ENCODE measurements around the gene NELFE. TPM values are rescaled to one million over a fixed set of nuclear protein-coding genes. Genes with fewer than 3 reads are reported as not detected.

The NELFE gene
- total RNA-seq, 2 donors from 2014 or later, result 90.3 to 132 TPM

DNA sequence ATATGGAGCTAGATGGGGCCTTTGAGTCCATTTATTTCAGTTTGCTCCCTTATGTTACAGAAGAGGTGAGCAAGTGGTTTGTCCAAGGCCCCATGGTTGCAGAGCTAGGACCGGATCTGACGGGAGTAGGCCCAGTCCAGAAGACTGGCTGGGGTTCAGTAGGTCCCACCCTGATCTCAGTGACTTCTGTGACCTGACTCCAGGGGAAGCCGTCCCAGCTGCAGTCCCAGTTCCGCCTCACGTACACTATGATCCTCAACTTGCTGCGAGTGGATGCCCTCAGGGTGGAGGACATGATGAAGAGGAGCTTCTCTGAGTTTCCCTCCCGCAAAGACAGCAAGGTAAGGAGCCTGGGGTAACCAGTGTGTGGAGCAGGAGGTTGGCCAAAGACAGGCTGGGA lies 7.7 kb upstream of the NELFE start:
- Mint-ChIP-seq H3K4me3 (no peak overlapping the region), H3K4me1 (no peaks in the 10 kb centered on the region), H3K36me3 (ENCODE audit: low read depth) (peaks cover 75% of the 10 kb centered on the region), H3K9me3 (no peaks in the 10 kb centered on the region), H3K27ac (no peak overlapping the region), H3K27me3 (ENCODE audit: insufficient read depth) (no peaks in the 10 kb centered on the region)
- Histone ChIP-seq H3K27me3 (ENCODE audit: control insufficient read depth, insufficient read depth, low read length, poor library complexity, severe bottlenecking) (no peaks in the 10 kb centered on the region), H3K4me1 (ENCODE audit: control insufficient read depth, insufficient read depth, low read length) (peaks cover 8% of the 10 kb centered on the region), H3K9ac (ENCODE audit: extremely low read depth, low read length, poor library complexity, severe bottlenecking) (no peak overlapping the region), H3K9me3 (ENCODE audit: control insufficient read depth, low read length) (no peaks in the 10 kb centered on the region), H3K4me3 (ENCODE audit: low read length) (no peak overlapping the region), H3K36me3 (ENCODE audit: control insufficient read depth, insufficient read depth, low read length) (peaks cover 61% of the 10 kb centered on the region), H3K27ac (ENCODE audit: low read depth, low read length) (no peak overlapping the region)
- DNase-seq, result no peak
- 96 to 97% methylated on average over 5 to 7 of the region's 7 CpGs for WGBS, 2 experiments (ENCODE audit: insufficient coverage in 1 of 2, insufficient read length in 1 of 2)
- no peak for TF ChIP-seq CTCF (conservative IDR thresholded peaks at IDR 0.05)

DNA sequence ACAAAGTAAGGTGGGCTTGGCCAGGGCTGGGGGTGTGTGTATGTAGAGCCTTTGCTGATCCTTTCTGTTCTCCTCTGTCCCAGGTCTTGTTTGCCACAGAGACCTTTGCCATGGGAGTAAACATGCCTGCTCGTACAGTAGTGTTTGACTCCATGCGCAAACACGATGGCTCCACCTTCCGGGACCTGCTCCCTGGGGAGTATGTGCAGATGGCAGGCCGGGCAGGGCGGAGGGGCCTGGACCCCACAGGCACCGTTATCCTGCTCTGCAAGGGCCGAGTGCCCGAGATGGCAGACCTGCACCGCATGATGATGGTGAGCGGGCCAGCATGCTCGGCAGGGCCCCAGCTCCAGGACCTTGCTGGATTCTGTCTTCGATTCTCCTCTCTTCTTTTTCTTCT lies 6.9 kb upstream of the NELFE start:
- H3K36me3 Mint-ChIP-seq (ENCODE audit: low read depth), result peaks cover 83% of the 10 kb centered on the region
- Histone ChIP-seq H3K4me3 (ENCODE audit: low read length) (no peak overlapping the region), H3K27ac (ENCODE audit: low read depth, low read length) (no peak overlapping the region), H3K27me3 (ENCODE audit: control insufficient read depth, insufficient read depth, low read length, poor library complexity, severe bottlenecking) (no peaks in the 10 kb centered on the region), H3K4me1 (ENCODE audit: control insufficient read depth, insufficient read depth, low read length) (peaks cover 1% of the 10 kb centered on the region), H3K9me3 (ENCODE audit: control insufficient read depth, low read length) (no peaks in the 10 kb centered on the region), H3K9ac (ENCODE audit: extremely low read depth, low read length, poor library complexity, severe bottlenecking) (no peak overlapping the region), H3K36me3 (ENCODE audit: control insufficient read depth, insufficient read depth, low read length) (peaks cover 69% of the 10 kb centered on the region)
- H3K4me3 Mint-ChIP-seq, result no peak overlapping the region
- H3K9me3 Mint-ChIP-seq, result no peaks in the 10 kb centered on the region
- no peaks in the 10 kb centered on the region for H3K4me1 Mint-ChIP-seq
- WGBS, 2 experiments (ENCODE audit: insufficient coverage in 1 of 2, insufficient read length in 1 of 2), result 92 to 100% methylated on average over 4 to 13 of the region's 13 CpGs
- H3K27me3 Mint-ChIP-seq (ENCODE audit: insufficient read depth), result no peaks in the 10 kb centered on the region
- DNase-seq, result no peak
- no peak overlapping the region for H3K27ac Mint-ChIP-seq
- no peak for TF ChIP-seq CTCF (conservative IDR thresholded peaks at IDR 0.05)

DNA sequence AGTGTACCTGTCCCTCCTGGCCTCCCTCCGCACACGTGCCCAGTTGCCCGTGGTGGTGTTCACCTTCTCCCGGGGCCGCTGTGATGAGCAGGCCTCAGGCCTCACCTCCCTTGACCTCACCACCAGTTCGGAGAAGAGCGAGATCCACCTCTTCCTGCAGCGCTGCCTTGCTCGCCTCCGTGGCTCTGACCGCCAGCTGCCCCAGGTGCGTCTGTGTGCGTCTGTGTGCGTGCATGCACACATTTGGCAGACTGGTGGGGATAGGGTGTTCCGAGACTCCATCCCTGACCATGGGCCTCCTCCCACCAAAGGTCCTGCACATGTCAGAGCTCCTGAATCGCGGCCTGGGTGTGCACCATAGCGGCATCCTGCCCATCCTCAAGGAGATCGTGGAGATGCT lies 5.2 kb upstream of the NELFE start:
- Mint-ChIP-seq H3K27me3 (ENCODE audit: insufficient read depth) (no peaks in the 10 kb centered on the region), H3K27ac (no peak overlapping the region), H3K4me3 (no peak overlapping the region), H3K4me1 (peaks cover 5% of the 10 kb centered on the region), H3K36me3 (ENCODE audit: low read depth) (peaks cover 73% of the 10 kb centered on the region), H3K9me3 (no peaks in the 10 kb centered on the region)
- TF ChIP-seq CTCF (conservative IDR thresholded peaks at IDR 0.05), result no peak
- no peak overlapping the region for H3K27ac ChIP-seq (ENCODE audit: low read depth, low read length)
- WGBS, 2 experiments (ENCODE audit: insufficient coverage in 1 of 2, insufficient read length in 1 of 2), result 96 to 98% methylated on average over 6 to 19 of the region's 19 CpGs
- H3K4me1 ChIP-seq (ENCODE audit: control insufficient read depth, insufficient read depth, low read length), result peaks cover 6% of the 10 kb centered on the region
- no peak for DNase-seq
- H3K4me3 ChIP-seq (ENCODE audit: low read length), result no peak overlapping the region
- no peaks in the 10 kb centered on the region for H3K27me3 ChIP-seq (ENCODE audit: control insufficient read depth, insufficient read depth, low read length, poor library complexity, severe bottlenecking)
- H3K36me3 ChIP-seq (ENCODE audit: control insufficient read depth, insufficient read depth, low read length), result peaks cover 63% of the 10 kb centered on the region
- no peak overlapping the region for H3K9ac ChIP-seq (ENCODE audit: extremely low read depth, low read length, poor library complexity, severe bottlenecking)
- H3K9me3 ChIP-seq (ENCODE audit: control insufficient read depth, low read length), result no peaks in the 10 kb centered on the region
